HG03097 (cell line): Measurements from ENCODE around the gene FSTL3.
"Not testable (repeated sequence)": the region's sequence is repeated elsewhere in the genome, so short reads cannot be mapped to it uniquely, and the experiment has no call there.

Experiments
- ATAC-seq: cut with Tn5 transposase; IDR thresholded peaks from one replicate; pipeline ENCODE4 v1.9.1; 2021; ENCODE audit not compliant: unreplicated experiment, low FRiP score

Gene FSTL3

GRCh38 chr19:708154-709143, 32.3 kb downstream of the FSTL3 start, which contains the start of gene PALM:
Gene PALM, plus strand, starts transcription at chr19:708935. Its CDS starts 212 bp downstream, at chr19:709147.
- no peak for ATAC-seq

- no peak for ATAC-seq
Measured at GRCh38 chr19:709196-709964, 33.2 kb downstream of the FSTL3 start.

GRCh38 chr19:709965-710571, 33.9 kb downstream of the FSTL3 start:
- ATAC-seq = no peak

- no peak for ATAC-seq
Measured at GRCh38 chr19:710767-711166, 34.6 kb downstream of the FSTL3 start.

GRCh38 chr19:711254-711653, 35.1 kb downstream of the FSTL3 start:
- ATAC-seq = no peak

GRCh38 chr19:715347-715746, 39.2 kb downstream of the FSTL3 start:
- no peak for ATAC-seq

GRCh38 chr19:718251-718951, 42.2 kb downstream of the FSTL3 start:
- no peak for ATAC-seq

GRCh38 chr19:718991-719512, 42.9 kb downstream of the FSTL3 start:
- ATAC-seq = no peak

- ATAC-seq = no peak
Measured at GRCh38 chr19:719636-720344, 43.6 kb downstream of the FSTL3 start.

- no peak for ATAC-seq
Measured at GRCh38 chr19:720345-721160, 44.4 kb downstream of the FSTL3 start.

GRCh38 chr19:722553-723101, 46.4 kb downstream of the FSTL3 start:
- ATAC-seq = no peak

- ATAC-seq = no peak
Measured at GRCh38 chr19:723247-723646, 47.1 kb downstream of the FSTL3 start.

- no peak for ATAC-seq
Measured at GRCh38 chr19:723714-724113, 47.5 kb downstream of the FSTL3 start.

- ATAC-seq = no peak
Measured at GRCh38 chr19:725461-726089, 49.4 kb downstream of the FSTL3 start.

GRCh38 chr19:726993-727956, 51.1 kb downstream of the FSTL3 start:
- ATAC-seq = no peak

GRCh38 chr19:728011-728410, 51.8 kb downstream of the FSTL3 start:
- no peak for ATAC-seq

- not testable (repeated sequence) for ATAC-seq
Measured at GRCh38 chr19:729564-729963, 53.4 kb downstream of the FSTL3 start.
